ENCODE measurements around the gene PIK3CB. TPM values are rescaled to one million over a fixed set of nuclear protein-coding genes. Genes with fewer than 3 reads are reported as not detected.

PIK3CB gene
- total and polyA plus RNA-seq, 2 of the 8 experiments (the other 6 are each of a cell fraction or from before 2014, with no cell fraction given), result 8.3 to 35.2 TPM

DNA sequence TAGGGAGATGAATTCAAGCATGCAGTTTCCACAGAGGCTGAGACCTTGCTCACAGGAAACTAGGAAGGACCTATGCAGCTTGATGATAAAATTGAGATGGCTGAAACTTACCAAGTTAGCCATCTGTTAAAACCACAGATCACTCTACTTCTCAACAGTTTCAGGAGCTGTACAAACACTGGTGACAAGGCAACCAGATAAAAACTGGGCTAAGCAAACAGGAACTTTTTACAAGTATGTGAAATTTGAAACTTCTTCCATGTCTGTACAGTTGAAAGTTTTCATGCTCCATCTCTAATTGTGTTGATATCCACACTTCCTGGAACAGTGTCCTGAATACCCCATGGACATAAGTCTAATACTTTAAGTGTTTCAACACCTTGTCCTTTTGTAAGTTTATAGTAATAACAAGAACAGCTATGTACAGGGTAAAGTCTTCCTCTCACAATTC lies 147.9 kb downstream of the PIK3CB start:
- H3K23me2 ChIP-seq (ENCODE audit: low read depth, low read length), result no peaks in the 10 kb centered on the region
- CTCF ChIA-PET (ENCODE audit: partially characterized antibody), result interaction anchor here (0.6 to 3.9 kb wide), 10 partner anchors 20 to 248 kb away, joined by 3 to 20 read pairs (median 3); partner anchors contain the start of gene CEP70
- no peak overlapping the region for H3K56ac ChIP-seq (replicated peaks; ENCODE audit: insufficient read length, low read depth, low read length)
- no peak overlapping the region for H2BK120ac ChIP-seq (replicated peaks; ENCODE audit: low read depth, low read length)
- no peak overlapping the region for H2AFZ ChIP-seq (ENCODE audit: low read length)
- no peak overlapping the region for H2BK20ac ChIP-seq (ENCODE audit: low read length)
- no peak overlapping the region for H4K5ac ChIP-seq (ENCODE audit: insufficient read length, low read depth, low read length)
- no peak overlapping the region for H3K14ac ChIP-seq (ENCODE audit: insufficient read length)
- no peak overlapping the region for H3K9ac ChIP-seq (replicated peaks in 1 of 4; ENCODE audit: extremely low read depth in 1 of 4, low read depth in 3 of 4, low read length in 3 of 4)
- POLR2A ChIA-PET (ENCODE audit: partially characterized antibody), result no interaction called here
- no peak overlapping the region for H3K4ac ChIP-seq (replicated peaks; ENCODE audit: insufficient read length, low read depth, low read length)
- H3K27me3 ChIP-seq (replicated peaks in 1 of 4; ENCODE audit: control insufficient read depth in 3 of 4, extremely low read depth in 1 of 4, insufficient read depth in 3 of 4, low read length in 3 of 4), result no peaks in the 10 kb centered on the region
- no peak overlapping the region for H3K18ac ChIP-seq (ENCODE audit: extremely low read depth, low read length)
- H4K8ac ChIP-seq (ENCODE audit: extremely low read depth, insufficient read depth, low read length), result no peak overlapping the region
- no peak overlapping the region for H3K27ac ChIP-seq (ENCODE audit: low read depth, low read length)
- no peak overlapping the region for H3K4me3 ChIP-seq (ENCODE audit: extremely low read depth in 1 of 4, insufficient read depth in 2 of 4, low read depth in 3 of 4, low read length in 4 of 4)
- FAIRE-seq, result no peak
- no peaks in the 10 kb centered on the region for H3K79me1 ChIP-seq (ENCODE audit: low read depth, low read length)
- no peak overlapping the region for H3K23ac ChIP-seq (ENCODE audit: insufficient read length)
- H2BK15ac ChIP-seq (ENCODE audit: low read length), result no peak overlapping the region
- no peaks in the 10 kb centered on the region for H3K4me1 ChIP-seq (replicated peaks in 1 of 4; ENCODE audit: control insufficient read depth in 3 of 4, insufficient read depth in 4 of 4, low read length in 3 of 4)
- H2BK5ac ChIP-seq (ENCODE audit: low read depth, low read length), result no peak overlapping the region
- no peak overlapping the region for H2BK12ac ChIP-seq (ENCODE audit: low read depth, low read length)
- H3K36me3 ChIP-seq (ENCODE audit: control insufficient read depth in 2 of 4, insufficient read depth in 4 of 4, low read length in 3 of 4), result peaks cover 0 to 27% (median 3%) of the 10 kb centered on the region in 4 experiments; a peak in 3 of 8 replicates
- H2AK5ac ChIP-seq (ENCODE audit: low read depth, low read length), result no peak overlapping the region
- H3K9me3 ChIP-seq (ENCODE audit: insufficient read depth in 2 of 2, low read depth in 1 of 2, low read length in 1 of 2), result no peaks in the 10 kb centered on the region
- no peaks in the 10 kb centered on the region for H4K20me1 ChIP-seq (replicated peaks in 1 of 2; ENCODE audit: control insufficient read depth in 1 of 2, insufficient read depth in 2 of 2, low read length in 2 of 2)
- H3K4me2 ChIP-seq (ENCODE audit: insufficient read depth in 1 of 2, low read depth in 2 of 2, low read length in 2 of 2), result no peak overlapping the region
- DNase-seq (ENCODE audit: low read depth in 1 of 2, low spot score in 2 of 2), result no peak
- H3K79me2 ChIP-seq (ENCODE audit: control insufficient read depth in 1 of 2, insufficient read depth in 2 of 2, low read length in 2 of 2), result no peaks in the 10 kb centered on the region
- no peak overlapping the region for H4K91ac ChIP-seq (replicated peaks; ENCODE audit: insufficient read length, low read length)
- TF ChIP-seq SIX5 (IDR thresholded peaks at IDR 0.05; ENCODE audit: low read depth, low read length) (no peak), GTF2F1 (IDR thresholded peaks at IDR 0.05; ENCODE audit: borderline replicate concordance, low read depth, low read length) (no peak), TAF7 (optimal IDR thresholded peaks at IDR 0.05; ENCODE audit: borderline replicate concordance, low read depth, low read length) (no peak), CBX5 (IDR thresholded peaks at IDR 0.05; ENCODE audit: low read depth, low read length) (no peak), SRF (IDR thresholded peaks at IDR 0.05; ENCODE audit: low read depth, low read length) (no peak), BCL11A (IDR thresholded peaks at IDR 0.05; ENCODE audit: low read depth in 2 of 2, low read length in 2 of 2) (no peak), NANOG (IDR thresholded peaks at IDR 0.05; ENCODE audit: insufficient read depth, low read depth, low read length, poor library complexity, severe bottlenecking) (no peak), RAD21 (IDR thresholded peaks at IDR 0.05 in 1 of 2, conservative IDR thresholded peaks at IDR 0.05 in 1 of 2; ENCODE audit: low read depth in 2 of 2, low read length in 2 of 2) (no peak)
- TF ChIP-seq, protein P1, sequence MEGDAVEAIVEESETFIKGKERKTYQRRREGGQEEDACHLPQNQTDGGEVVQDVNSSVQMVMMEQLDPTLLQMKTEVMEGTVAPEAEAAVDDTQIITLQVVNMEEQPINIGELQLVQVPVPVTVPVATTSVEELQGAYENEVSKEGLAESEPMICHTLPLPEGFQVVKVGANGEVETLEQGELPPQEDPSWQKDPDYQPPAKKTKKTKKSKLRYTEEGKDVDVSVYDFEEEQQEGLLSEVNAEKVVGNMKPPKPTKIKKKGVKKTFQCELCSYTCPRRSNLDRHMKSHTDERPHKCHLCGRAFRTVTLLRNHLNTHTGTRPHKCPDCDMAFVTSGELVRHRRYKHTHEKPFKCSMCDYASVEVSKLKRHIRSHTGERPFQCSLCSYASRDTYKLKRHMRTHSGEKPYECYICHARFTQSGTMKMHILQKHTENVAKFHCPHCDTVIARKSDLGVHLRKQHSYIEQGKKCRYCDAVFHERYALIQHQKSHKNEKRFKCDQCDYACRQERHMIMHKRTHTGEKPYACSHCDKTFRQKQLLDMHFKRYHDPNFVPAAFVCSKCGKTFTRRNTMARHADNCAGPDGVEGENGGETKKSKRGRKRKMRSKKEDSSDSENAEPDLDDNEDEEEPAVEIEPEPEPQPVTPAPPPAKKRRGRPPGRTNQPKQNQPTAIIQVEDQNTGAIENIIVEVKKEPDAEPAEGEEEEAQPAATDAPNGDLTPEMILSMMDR (IDR thresholded peaks at IDR 0.05; ENCODE audit: control extremely low read depth in 1 of 3, insufficient read depth in 1 of 3, low read depth in 1 of 3, low read length in 3 of 3), result no peak
- TF ChIP-seq, protein P2, sequence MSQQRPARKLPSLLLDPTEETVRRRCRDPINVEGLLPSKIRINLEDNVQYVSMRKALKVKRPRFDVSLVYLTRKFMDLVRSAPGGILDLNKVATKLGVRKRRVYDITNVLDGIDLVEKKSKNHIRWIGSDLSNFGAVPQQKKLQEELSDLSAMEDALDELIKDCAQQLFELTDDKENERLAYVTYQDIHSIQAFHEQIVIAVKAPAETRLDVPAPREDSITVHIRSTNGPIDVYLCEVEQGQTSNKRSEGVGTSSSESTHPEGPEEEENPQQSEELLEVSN (IDR thresholded peaks at IDR 0.05), result no peak
